Neural cell (in vitro differentiated cells): Measurements from ENCODE around the gene LDLRAD2. TPM values are rescaled to one million over a fixed set of nuclear protein-coding genes. Genes with fewer than 3 reads are reported as not detected.

Experiments
- H2AFZ ChIP-seq: fragments of 200-600, 300-800 bp; sonication (generic), shearing (Covaris generic); 2 replicates; pipeline ENCODE4 v1.6.0; 2014; ENCODE audit warnings: low read depth, mild to moderate bottlenecking, antibody characterized with exemption, low read length, moderate library complexity
- H3F3A ChIP-seq: fragments of 200-600 bp; shearing (Covaris generic); 2 replicates; pipeline ENCODE4 v1.6.1; 2016; ENCODE audit warnings: mild to moderate bottlenecking, moderate library complexity, mixed read lengths, antibody characterized with exemption, low read length; ENCODE audit not compliant: insufficient read depth, poor library complexity, severe bottlenecking
- H3K27ac ChIP-seq: fragments of 200-600, 300-800 bp; sonication (generic), shearing (Covaris generic); 2 replicates; pipeline ENCODE4 v1.5.1; 2014; ENCODE audit warnings: mild to moderate bottlenecking, low read length, moderate library complexity
- H3K27me3 ChIP-seq: fragments of 300-800, 200-600 bp; sonication (generic), shearing (Covaris generic); 2 replicates; pipeline ENCODE4 v1.6.0; 2014; ENCODE audit warnings: mild to moderate bottlenecking, low read depth, low read length, moderate library complexity; ENCODE audit not compliant: insufficient read depth
- H3K36me3 ChIP-seq: fragments of 300-800, 200-600 bp; sonication (generic), shearing (Covaris generic); 2 replicates; pipeline ENCODE4 v1.5.1; 2014; ENCODE audit warnings: mild to moderate bottlenecking, antibody characterized with exemption, low read length, moderate library complexity; ENCODE audit not compliant: insufficient read depth
- H3K4me2 ChIP-seq: fragments of 300-800, 200-600 bp; sonication (generic), shearing (Covaris generic); 2 replicates; pipeline ENCODE4 v1.6.0; 2014; ENCODE audit warnings: mild to moderate bottlenecking, low read length
- H3K4me3 ChIP-seq: fragments of 300-800, 200-600 bp; sonication (generic), shearing (Covaris generic); 2 replicates; pipeline ENCODE4 v1.5.1; 2014; ENCODE audit warnings: mild to moderate bottlenecking, low read length, moderate library complexity
- H3K79me2 ChIP-seq: fragments of 200-600 bp; shearing (Covaris generic); replicated peaks from 2 replicates; pipeline ENCODE4 v1.6.0; 2014; ENCODE audit warnings: mild to moderate bottlenecking, low read length, moderate library complexity; ENCODE audit not compliant: insufficient read depth
- H3K9ac ChIP-seq: fragments of 300-800, 200-600 bp; sonication (generic), shearing (Covaris generic); 2 replicates; pipeline ENCODE4 v1.6.1; 2016; ENCODE audit warnings: mild to moderate bottlenecking, low read length, mixed read lengths
- H3K9me2 ChIP-seq: fragments of 200-600 bp; shearing (Covaris generic); 2 replicates; pipeline ENCODE4 v1.6.1; 2016; ENCODE audit warnings: mild to moderate bottlenecking, low read length, mixed read lengths; ENCODE audit not compliant: insufficient read depth
- H3K9me3 ChIP-seq: fragments of 200-600, 300-800 bp; sonication (generic), shearing (Covaris generic); 2 replicates; pipeline ENCODE4 v1.6.1; 2016; ENCODE audit warnings: mild to moderate bottlenecking, mixed run types, low read length, moderate library complexity, mixed read lengths
- H4K20me1 ChIP-seq: fragments of 200-600 bp; shearing (Covaris generic); 2 replicates; pipeline ENCODE4 v1.6.1; 2016; ENCODE audit warnings: mild to moderate bottlenecking, mixed run types; ENCODE audit not compliant: insufficient read depth
- EP300 ChIP-seq: fragments of 450-650 bp; conservative IDR thresholded peaks from 2 replicates; pipeline ENCODE4 v1.6.1; 2014; ENCODE audit warnings: antibody characterized with exemption, mild to moderate bottlenecking, moderate library complexity; ENCODE audit not compliant: poor library complexity, severe bottlenecking
- EZH2 ChIP-seq: fragments of 200-600, 300-800 bp; shearing (Covaris generic), sonication (generic); IDR thresholded peaks from 2 replicates; pipeline ENCODE4 v1.6.1; 2014; ENCODE audit warnings: antibody characterized with exemption, low read length, borderline replicate concordance, mild to moderate bottlenecking; ENCODE audit not compliant: insufficient read depth, poor library complexity, severe bottlenecking
- MXI1 ChIP-seq: fragments of 450-650 bp; conservative IDR thresholded peaks from 2 replicates; pipeline ENCODE4 v1.6.1; 2014; ENCODE audit warnings: antibody characterized with exemption, mild to moderate bottlenecking; ENCODE audit not compliant: poor library complexity, severe bottlenecking
- POLR2AphosphoS5 ChIP-seq: IDR thresholded peaks from 2 replicates; pipeline ENCODE4 v1.6.1; 2012
- RAD21 ChIP-seq: fragments of 450-650 bp; conservative IDR thresholded peaks from 2 replicates; pipeline ENCODE4 v1.6.1; 2014; ENCODE audit warnings: antibody characterized with exemption, mild to moderate bottlenecking, moderate library complexity
- TAF1 ChIP-seq: IDR thresholded peaks from 2 replicates; pipeline ENCODE4 v1.6.1; 2012; ENCODE audit warnings: low read depth
- polyA plus RNA-seq: library from polyadenylated mRNA; depleted of rRNA; stranded (reverse); fragments of >200 nt; gene quantifications from 2 replicates; pipeline ENCODE4 v1.2.3, GENCODE V29; 2014
- TF ChIP-seq, protein P1 (sequence below): fragments of 450-650 bp; IDR thresholded peaks from 2 replicates; pipeline ENCODE4 v1.5.1; 2014; ENCODE audit warnings: antibody characterized with exemption, mild to moderate bottlenecking, moderate library complexity; ENCODE audit not compliant: poor library complexity, severe bottlenecking
- TF ChIP-seq, protein P2 (sequence below): IDR thresholded peaks from 2 replicates; pipeline ENCODE4 v1.6.1; 2012; ENCODE audit warnings: borderline replicate concordance

The LDLRAD2 gene
- polyA plus RNA-seq, 1 donor from 2014 or later = not detected

DNA sequence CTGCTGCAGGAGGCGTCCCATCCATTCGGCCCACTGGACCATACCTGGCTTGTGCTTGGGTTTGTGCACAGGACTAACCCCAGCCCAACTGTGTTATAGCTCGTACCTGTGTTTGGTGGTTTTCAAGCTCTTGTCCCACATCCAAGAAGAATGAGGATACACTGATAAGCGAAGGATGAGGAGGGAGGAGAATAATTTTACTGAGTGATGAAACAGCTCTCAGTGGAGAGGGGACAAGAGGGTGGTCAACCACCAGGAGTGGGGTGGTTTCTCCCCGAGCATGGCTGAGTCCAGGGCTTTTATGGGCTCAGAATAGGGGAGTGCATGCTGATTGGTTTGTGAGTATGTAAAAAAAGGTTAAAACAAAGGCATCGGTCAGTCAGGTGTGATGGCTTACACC is 17.0 kb upstream of the LDLRAD2 start:
- Histone ChIP-seq H3K4me2 (no peak overlapping the region), H3K27ac (no peak overlapping the region), H3K36me3 (no peaks in the 10 kb centered on the region), H2AFZ (no peak overlapping the region), H3K9me2 (no peaks in the 10 kb centered on the region), H3K27me3 (no peaks in the 10 kb centered on the region), H3K9ac (no peak overlapping the region), H3F3A (no peaks in the 10 kb centered on the region), H4K20me1 (no peaks in the 10 kb centered on the region), H3K79me2 (no peaks in the 10 kb centered on the region), H3K9me3 (no peaks in the 10 kb centered on the region), H3K4me3 (no peak overlapping the region)
- no peak for TF ChIP-seq EP300
- TF ChIP-seq, protein P1, sequence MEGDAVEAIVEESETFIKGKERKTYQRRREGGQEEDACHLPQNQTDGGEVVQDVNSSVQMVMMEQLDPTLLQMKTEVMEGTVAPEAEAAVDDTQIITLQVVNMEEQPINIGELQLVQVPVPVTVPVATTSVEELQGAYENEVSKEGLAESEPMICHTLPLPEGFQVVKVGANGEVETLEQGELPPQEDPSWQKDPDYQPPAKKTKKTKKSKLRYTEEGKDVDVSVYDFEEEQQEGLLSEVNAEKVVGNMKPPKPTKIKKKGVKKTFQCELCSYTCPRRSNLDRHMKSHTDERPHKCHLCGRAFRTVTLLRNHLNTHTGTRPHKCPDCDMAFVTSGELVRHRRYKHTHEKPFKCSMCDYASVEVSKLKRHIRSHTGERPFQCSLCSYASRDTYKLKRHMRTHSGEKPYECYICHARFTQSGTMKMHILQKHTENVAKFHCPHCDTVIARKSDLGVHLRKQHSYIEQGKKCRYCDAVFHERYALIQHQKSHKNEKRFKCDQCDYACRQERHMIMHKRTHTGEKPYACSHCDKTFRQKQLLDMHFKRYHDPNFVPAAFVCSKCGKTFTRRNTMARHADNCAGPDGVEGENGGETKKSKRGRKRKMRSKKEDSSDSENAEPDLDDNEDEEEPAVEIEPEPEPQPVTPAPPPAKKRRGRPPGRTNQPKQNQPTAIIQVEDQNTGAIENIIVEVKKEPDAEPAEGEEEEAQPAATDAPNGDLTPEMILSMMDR = no peak

DNA sequence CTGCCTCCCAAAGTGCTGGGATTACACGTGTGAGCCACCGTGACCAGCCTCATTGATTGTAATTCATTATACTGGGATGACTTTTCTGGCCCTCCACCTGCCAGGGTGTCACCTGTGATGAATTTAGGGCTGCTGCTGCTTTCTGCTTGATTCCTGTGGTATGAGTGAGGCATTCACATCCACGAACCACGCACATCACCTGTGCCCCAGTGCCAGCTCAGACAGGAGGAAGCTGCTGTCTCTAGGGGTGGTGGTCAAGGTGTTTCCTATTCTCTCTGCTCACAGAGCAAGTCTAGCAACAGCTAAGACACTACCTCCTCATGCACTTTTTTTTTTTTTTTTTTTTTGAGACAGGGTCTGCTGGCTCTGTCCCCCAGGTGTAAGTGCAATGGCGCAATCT is 12.3 kb upstream of the LDLRAD2 start:
- H3K9me3 ChIP-seq = no peaks in the 10 kb centered on the region
- H3K36me3 ChIP-seq = no peaks in the 10 kb centered on the region
- H3K9ac ChIP-seq = no peak overlapping the region
- no peak overlapping the region for H3K4me2 ChIP-seq
- no peaks in the 10 kb centered on the region for H3K9me2 ChIP-seq
- no peaks in the 10 kb centered on the region for H3K79me2 ChIP-seq
- H4K20me1 ChIP-seq = no peaks in the 10 kb centered on the region
- no peaks in the 10 kb centered on the region for H3F3A ChIP-seq
- no peak overlapping the region for H2AFZ ChIP-seq
- no peak overlapping the region for H3K27ac ChIP-seq
- no peak overlapping the region for H3K4me3 ChIP-seq
- no peaks in the 10 kb centered on the region for H3K27me3 ChIP-seq
- TF ChIP-seq RAD21 (no peak), EZH2 (no peak), EP300 (no peak), POLR2AphosphoS5 (no peak)
- TF ChIP-seq, protein P1 = no peak
- TF ChIP-seq, protein P2, sequence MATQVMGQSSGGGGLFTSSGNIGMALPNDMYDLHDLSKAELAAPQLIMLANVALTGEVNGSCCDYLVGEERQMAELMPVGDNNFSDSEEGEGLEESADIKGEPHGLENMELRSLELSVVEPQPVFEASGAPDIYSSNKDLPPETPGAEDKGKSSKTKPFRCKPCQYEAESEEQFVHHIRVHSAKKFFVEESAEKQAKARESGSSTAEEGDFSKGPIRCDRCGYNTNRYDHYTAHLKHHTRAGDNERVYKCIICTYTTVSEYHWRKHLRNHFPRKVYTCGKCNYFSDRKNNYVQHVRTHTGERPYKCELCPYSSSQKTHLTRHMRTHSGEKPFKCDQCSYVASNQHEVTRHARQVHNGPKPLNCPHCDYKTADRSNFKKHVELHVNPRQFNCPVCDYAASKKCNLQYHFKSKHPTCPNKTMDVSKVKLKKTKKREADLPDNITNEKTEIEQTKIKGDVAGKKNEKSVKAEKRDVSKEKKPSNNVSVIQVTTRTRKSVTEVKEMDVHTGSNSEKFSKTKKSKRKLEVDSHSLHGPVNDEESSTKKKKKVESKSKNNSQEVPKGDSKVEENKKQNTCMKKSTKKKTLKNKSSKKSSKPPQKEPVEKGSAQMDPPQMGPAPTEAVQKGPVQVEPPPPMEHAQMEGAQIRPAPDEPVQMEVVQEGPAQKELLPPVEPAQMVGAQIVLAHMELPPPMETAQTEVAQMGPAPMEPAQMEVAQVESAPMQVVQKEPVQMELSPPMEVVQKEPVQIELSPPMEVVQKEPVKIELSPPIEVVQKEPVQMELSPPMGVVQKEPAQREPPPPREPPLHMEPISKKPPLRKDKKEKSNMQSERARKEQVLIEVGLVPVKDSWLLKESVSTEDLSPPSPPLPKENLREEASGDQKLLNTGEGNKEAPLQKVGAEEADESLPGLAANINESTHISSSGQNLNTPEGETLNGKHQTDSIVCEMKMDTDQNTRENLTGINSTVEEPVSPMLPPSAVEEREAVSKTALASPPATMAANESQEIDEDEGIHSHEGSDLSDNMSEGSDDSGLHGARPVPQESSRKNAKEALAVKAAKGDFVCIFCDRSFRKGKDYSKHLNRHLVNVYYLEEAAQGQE = no peak

DNA sequence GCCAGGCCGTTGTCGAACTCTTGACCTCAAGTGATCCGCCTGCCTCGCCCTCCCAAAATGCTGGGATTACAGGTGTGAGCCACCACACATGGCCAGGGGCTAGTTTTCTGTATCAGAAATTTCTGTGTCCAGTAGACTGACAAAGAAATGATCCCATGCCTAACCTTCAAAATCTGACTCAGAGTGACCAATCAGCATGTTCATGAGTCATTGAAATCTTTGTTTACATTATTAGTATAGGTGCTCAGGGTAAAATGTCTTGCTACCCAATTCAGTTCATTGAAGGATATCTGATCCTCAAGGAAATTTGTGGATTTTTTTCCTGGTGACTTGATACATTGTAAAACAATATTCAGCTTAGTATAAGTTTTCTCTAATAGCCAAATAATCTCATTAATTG is 11.0 kb upstream of the LDLRAD2 start:
- no peaks in the 10 kb centered on the region for H3K36me3 ChIP-seq
- H3K4me3 ChIP-seq = no peak overlapping the region
- H3K79me2 ChIP-seq = no peaks in the 10 kb centered on the region
- H3K9me2 ChIP-seq = no peaks in the 10 kb centered on the region
- H3K4me2 ChIP-seq = no peak overlapping the region
- no peak overlapping the region for H2AFZ ChIP-seq
- H3F3A ChIP-seq = no peaks in the 10 kb centered on the region
- H3K27ac ChIP-seq = no peak overlapping the region
- no peak overlapping the region for H3K9ac ChIP-seq
- no peaks in the 10 kb centered on the region for H4K20me1 ChIP-seq
- H3K27me3 ChIP-seq = no peaks in the 10 kb centered on the region
- no peaks in the 10 kb centered on the region for H3K9me3 ChIP-seq
- TF ChIP-seq, protein P2 = no peak
- no peak for TF ChIP-seq TAF1
- TF ChIP-seq EZH2 = no peak
- no peak for TF ChIP-seq EP300
- TF ChIP-seq MXI1 = no peak
- TF ChIP-seq, protein P1 = no peak
- no peak for TF ChIP-seq RAD21
